Omental fat pad (tissue), 4 donors: ENCODE data around the gene FOXI1. TPM values are rescaled to one million over a fixed set of nuclear protein-coding genes. Genes with fewer than 3 reads are reported as not detected.
"Not testable (repeated sequence)": the region's sequence is repeated elsewhere in the genome, so short reads cannot be mapped to it uniquely, and the experiment has no call there.

Source experiments
- ATAC-seq: fragments of 150-250 bp; one replicate; pipeline ENCODE4 v1.9.1; 2016; ENCODE audit warnings: mild to moderate bottlenecking, moderate library complexity; ENCODE audit not compliant: low FRiP score
- DNase-seq: peaks from one replicate; pipeline ENCODE4 v3.0.0-alpha.2; 2019; ENCODE audit warnings: low spot score
- total RNA-seq, 4 donors: library from RNA; depleted of rRNA; stranded (reverse); fragments of >200 nt; gene quantifications; one replicate each; pipeline ENCODE4 v1.1.0, GENCODE V29; 2016
- TF ChIP-seq, protein P1 (sequence below), 3 donors: fragments of 450-650 bp; IDR thresholded peaks; one replicate each; pipeline ENCODE4 v1.5.1; 2016 to 2017; ENCODE audit warnings: antibody characterized with exemption in 3 of 3, mild to moderate bottlenecking in 3 of 3, moderate library complexity in 2 of 3

The FOXI1 gene
- total RNA-seq, 4 donors from 2014 or later: not detected

DNA sequence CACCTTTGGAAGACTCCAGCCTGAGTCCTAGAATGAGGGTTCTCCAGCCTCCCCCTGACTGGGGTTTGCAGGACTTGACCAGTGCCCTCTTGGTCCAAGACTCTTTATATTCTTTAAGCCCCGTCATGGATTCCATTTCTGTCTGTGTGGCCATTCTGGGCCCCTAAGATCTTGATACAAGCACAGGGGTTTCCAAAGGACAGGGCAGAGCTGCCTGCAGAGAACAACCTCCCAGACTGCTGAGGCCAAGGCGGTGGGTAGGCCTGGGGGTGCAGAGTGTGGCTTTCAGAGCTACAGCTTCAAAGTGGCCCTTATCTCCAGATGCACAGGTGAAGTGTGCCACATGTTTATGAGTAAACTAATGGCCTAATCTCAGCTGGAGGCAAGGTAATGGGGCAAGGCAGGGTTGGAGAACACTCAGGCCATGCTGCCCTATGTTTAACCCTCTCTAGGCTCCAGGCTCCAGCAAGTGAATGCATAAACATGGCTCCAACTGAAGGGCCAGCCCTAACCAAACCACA lies 32.1 kb downstream of the FOXI1 start:
- TF ChIP-seq, protein P1, sequence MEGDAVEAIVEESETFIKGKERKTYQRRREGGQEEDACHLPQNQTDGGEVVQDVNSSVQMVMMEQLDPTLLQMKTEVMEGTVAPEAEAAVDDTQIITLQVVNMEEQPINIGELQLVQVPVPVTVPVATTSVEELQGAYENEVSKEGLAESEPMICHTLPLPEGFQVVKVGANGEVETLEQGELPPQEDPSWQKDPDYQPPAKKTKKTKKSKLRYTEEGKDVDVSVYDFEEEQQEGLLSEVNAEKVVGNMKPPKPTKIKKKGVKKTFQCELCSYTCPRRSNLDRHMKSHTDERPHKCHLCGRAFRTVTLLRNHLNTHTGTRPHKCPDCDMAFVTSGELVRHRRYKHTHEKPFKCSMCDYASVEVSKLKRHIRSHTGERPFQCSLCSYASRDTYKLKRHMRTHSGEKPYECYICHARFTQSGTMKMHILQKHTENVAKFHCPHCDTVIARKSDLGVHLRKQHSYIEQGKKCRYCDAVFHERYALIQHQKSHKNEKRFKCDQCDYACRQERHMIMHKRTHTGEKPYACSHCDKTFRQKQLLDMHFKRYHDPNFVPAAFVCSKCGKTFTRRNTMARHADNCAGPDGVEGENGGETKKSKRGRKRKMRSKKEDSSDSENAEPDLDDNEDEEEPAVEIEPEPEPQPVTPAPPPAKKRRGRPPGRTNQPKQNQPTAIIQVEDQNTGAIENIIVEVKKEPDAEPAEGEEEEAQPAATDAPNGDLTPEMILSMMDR (IDR thresholded peaks at IDR 0.05): no peak
- DNase-seq (no peak), ATAC-seq (no peak)

DNA sequence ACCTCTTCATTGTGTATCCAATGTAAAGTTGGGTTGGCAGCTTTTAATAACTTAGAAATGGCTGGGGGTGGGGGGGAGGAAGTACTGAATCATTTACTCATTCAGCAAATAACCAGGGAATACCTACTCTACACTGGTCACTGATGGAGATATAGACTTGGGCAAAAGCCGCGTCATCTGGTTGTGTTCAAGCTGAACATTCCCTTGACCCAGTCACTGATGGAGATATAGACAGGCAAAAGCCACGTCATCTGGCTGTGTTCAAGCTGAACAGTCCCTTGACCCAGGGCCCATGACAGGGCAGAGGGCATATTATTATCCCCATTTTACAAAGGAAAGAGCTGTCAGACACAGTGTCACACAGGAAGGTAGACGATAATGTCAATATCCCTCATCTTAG lies 32.6 kb downstream of the FOXI1 start:
- TF ChIP-seq, protein P1 (IDR thresholded peaks at IDR 0.05): no peak
- DNase-seq: no peak

DNA sequence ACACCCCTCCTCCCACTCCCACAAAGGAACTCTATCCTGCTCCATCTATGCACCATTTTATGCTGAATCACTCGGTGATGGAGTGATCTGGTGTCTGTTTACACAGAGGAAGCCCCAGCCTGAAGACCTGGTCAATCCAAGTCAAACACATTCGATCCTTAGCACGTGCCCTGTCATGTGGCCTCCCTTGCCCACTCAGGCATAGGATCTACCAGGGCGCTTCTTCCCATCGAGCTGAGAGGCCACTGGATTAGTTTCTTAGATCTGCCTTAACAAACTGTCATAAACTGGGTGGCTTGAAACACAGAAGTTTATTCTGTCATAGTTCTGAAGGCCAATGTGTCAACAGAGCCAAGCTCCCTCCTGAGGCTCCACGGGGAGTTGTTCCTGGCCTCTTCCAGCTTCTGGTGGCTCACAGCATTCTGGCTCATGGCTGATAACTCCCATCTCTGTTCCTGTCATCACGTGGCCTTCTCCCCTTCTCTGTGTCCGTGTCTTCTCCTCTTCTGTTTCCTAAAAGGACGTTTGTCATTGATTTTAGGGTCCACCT lies 34.2 kb downstream of the FOXI1 start:
- TF ChIP-seq, protein P1 (IDR thresholded peaks at IDR 0.05): no peak
- no peak for ATAC-seq
- DNase-seq: no peak

More for the DNA sequence above, 32.6 kb downstream of the FOXI1 start:
- ATAC-seq: no peak

DNA sequence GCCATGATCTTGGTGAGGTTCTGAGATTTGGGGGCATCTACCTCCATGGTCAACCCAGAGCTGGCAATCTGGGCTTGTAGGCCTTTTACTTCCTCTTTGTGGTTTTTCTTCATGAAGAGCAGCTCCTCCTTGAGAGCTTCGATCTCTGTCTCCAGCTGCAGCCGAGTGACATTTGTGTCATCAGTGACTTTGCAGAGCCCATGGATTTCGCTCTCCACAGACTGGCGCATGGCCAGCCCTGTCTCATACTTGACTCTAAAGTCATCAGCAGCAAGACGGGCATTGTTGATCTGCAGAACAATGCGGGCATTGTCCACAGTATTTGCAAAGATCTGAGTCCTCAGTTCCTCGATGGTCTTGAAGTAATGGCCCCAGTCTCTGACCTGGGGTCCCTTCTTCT lies 35.5 kb downstream of the FOXI1 start:
- not testable (repeated sequence) for ATAC-seq, DNase-seq

DNA sequence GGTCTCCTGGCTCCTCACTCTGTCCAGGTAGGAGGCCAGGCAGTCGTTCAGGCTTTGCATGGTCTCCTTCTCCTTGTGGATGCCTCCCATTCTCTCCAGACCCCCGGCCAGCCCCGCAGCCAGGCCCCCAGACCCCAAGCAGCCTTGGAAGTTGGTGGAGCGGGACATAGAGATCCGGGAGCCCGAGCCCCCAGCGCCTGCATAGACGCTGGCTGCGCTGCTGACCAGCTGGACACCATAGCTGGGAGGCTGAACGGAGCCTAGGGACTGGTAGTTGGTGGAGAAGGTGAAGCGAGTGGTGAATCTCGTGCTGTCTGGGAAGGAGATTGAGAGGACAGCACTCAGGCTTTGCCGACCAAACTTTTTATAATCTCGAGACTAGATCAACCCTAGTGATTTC lies 35.9 kb downstream of the FOXI1 start:
- no peak for DNase-seq
- TF ChIP-seq, protein P1 (IDR thresholded peaks at IDR 0.05): no peak
- ATAC-seq: no peak

DNA sequence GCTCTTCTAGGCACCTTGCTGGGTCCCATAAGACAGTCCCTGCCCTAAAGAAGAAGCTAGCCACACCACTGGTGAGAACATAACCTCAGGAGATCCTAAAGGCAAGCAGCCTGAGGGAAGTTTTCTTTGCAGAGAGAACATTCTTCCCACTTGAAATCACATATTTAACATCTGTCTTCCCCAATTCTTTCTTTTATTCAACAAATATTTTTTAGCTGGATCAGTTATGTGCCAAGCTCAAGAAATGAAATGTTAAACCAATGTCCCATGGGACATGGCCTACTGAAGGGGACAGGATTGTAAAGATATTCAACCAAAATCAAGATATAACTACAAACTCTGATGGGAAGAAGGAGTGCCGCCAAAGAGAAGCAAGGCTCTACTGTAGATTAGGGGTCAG lies 36.5 kb downstream of the FOXI1 start:
- ATAC-seq: no peak
- no peak for DNase-seq
- TF ChIP-seq, protein P1 (IDR thresholded peaks at IDR 0.05): no peak

DNA sequence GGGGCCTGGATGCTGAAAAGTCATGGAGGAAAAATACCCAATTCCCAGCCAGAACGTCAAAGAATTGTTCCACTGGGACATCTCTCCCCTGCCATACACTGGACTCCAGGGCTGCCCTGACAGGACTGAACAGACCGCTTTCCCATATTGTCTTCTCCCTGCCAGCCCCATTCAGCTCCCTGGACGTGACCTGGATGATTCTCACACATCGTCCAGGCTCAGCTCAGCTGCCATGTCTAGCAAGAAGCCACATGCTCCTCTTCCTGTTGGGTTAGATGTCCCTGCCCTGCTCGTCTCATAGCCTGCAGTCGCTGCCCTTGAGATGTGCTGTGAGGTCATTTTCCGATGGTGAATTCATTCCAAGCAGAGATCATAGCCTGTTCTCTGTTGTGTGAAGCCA lies 37.4 kb downstream of the FOXI1 start:
- DNase-seq (no peak), ATAC-seq (no peak)
- TF ChIP-seq, protein P1 (IDR thresholded peaks at IDR 0.05): no peak
